Stimulated activated CD4-positive, alpha-beta T cell treated with anti-CD3 and anti-CD28 coated beads, Interleukin-1b, Interleukin-23, amount 100 ng/mL, for 24 hours (primary cell): Measurements from ENCODE around the gene KRTAP4-4.
"Not testable (repeated sequence)": the region's sequence is repeated elsewhere in the genome, so short reads cannot be mapped to it uniquely, and the experiment has no call there.

ENCODE experiments used
- DNase-seq, 4 experiments: peaks; one replicate each; pipeline ENCODE4 v3.0.0-alpha.2; 2020; ENCODE audit warnings: low read depth in 4 of 4, low spot score in 1 of 4

Gene KRTAP4-4

DNA sequence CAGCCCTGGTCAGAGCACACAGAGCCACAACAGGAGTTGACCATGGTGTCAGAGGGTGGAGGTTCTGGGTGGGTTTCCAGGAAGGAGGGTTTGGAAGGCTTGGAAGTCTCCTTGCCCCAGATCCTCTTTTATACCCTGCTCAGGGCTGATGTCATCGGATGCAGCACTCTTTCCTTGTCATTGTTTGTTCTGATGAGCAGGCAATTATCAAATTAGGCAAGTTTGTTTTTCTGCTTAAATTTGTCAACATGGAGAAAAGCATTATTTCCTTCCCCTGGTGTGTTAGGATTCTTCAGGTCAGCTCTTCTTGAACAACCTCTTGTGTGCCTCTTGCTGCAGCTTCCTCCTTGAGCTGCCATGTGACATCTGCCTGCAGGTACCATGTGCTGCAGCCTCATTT is at the start of gene KRTAP4-4:
Gene KRTAP4-4, minus strand, starts transcription at position 101 of the 400 bp plus-strand sequence. Its CDS starts 57 bp downstream, at position 44.
- no peak for DNase-seq

GRCh38 chr17:41199421-41200078 is 39.0 kb upstream of the KRTAP4-4 start:
- DNase-seq, result no peak

GRCh38 chr17:41196068-41196467 is 35.5 kb upstream of the KRTAP4-4 start:
- no peak for DNase-seq

DNA sequence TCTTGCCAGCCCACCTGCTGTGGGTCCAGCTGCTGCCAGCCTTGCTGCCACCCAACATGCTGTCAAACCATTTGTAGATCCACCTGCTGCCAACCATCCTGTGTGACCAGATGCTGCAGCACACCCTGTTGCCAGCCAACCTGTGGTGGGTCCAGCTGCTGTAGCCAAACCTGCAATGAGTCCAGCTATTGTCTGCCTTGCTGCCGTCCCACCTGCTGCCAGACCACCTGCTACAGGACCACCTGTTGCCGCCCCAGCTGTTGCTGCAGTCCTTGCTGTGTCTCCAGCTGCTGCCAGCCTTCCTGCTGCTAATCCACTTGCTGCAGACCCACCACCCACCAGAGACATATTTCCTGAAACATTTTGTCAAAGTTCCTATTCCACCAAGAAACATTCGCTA is 29.8 kb upstream of the KRTAP4-4 start:
- DNase-seq, result no peak

DNA sequence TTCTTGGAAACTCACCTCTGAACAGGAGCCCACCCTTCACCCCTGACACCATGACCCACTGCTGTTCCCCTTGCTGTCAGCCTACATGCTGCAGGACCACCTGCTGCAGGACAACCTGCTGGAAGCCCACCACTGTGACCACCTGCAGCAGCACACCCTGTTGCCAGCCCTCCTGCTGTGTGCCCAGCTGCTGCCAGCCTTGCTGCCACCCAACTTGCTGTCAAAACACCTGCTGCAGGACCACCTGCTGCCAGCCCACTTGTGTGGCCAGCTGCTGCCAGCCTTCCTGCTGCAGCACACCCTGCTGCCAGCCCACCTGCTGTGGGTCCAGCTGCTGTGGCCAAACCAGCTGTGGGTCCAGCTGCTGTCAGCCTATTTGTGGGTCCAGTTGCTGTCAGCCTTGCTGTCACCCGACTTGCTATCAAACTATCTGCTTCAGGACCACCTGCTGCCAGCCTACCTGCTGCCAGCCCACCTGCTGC is 29.3 kb upstream of the KRTAP4-4 start, which contains the start of gene KRTAP9-1:
Gene KRTAP9-1, plus strand, starts transcription at position 51 of the 482 bp plus-strand sequence. Its CDS starts 0 bp downstream, at position 51.
- DNase-seq, result not testable (repeated sequence)

GRCh38 chr17:41186872-41187271 is 26.3 kb upstream of the KRTAP4-4 start:
- no peak for DNase-seq

DNA sequence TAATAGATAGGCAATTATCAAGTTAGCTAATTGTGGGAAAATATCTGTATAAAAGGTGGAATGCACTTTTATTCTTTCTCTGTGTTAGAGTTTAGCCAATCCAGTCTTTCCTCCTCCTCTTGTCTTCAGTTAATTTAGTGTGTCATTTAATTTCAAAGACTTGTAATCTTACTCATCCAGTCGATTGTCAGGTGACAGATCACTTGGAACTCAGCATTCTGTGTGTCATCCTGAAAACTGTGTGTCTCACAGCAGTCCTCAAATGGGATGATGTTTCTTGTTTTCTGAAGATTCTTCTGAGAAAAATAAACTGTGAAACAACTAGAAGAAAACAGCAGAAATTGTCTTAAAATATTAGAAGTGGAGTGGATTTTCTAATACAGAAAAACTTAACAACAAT is 24.5 kb upstream of the KRTAP4-4 start:
- DNase-seq, result no peak

GRCh38 chr17:41184480-41184961 is 24.0 kb upstream of the KRTAP4-4 start, which contains the start of gene KRTAP4-1:
KRTAP4-1 (minus strand) TSS chr17:41184911; CDS start chr17:41184854, 57 bp downstream.
- no peak for DNase-seq

DNA sequence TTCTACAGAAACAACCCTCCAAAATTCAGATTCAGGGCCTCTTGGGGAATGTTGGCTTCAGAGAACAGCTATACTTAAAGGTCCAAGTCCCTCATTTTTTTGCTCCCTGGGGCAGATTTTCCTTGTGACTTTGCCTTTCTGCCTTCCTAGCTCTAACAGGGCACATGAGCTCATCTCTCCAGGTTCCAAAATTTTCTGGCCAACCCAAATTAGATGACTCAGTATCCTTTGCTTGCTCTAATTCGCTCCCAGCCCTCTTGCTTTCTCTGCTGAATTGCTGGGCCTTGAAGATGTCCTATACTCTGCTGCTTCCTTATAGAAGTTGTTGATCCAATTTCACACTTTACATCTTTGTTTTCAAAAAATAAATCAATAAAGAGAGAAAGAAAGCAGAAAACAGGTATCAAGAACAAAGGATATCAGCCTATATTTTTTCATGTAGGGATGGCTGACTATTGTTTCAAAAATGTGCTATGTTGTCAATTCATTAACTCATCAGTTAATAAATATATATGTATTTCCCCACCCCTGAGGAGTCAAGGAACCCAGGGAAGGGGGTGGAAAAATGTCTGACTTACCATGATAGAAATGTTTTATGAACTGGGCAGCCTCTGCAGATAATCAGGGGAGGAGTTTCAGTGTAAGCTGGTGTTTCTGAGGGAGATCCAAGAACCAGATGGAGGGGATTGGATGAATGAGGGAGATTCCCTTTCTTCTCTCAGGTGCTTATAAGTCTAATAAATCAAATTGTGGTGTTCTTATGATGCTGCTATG is 18.5 kb upstream of the KRTAP4-4 start:
- no peak for DNase-seq

DNA sequence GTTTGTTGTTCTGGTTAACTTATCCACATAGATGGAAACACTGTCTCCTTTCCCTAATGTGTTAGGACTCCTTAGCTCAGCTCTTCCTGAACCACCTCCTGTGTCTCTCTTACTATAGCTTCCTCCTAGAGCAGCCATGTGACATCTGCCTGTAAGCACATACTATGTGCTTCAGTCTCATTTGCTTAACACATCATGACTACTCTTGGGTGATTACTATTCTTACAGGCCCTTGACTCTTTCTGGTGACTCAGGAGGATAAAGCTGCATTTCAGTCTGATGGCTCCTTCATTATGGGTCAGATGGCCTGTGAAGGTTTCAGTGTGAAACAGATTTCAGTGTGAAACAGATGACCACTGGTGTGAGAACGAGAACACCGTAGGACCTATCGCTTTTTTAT is 17.8 kb upstream of the KRTAP4-4 start:
- DNase-seq, result no peak

DNA sequence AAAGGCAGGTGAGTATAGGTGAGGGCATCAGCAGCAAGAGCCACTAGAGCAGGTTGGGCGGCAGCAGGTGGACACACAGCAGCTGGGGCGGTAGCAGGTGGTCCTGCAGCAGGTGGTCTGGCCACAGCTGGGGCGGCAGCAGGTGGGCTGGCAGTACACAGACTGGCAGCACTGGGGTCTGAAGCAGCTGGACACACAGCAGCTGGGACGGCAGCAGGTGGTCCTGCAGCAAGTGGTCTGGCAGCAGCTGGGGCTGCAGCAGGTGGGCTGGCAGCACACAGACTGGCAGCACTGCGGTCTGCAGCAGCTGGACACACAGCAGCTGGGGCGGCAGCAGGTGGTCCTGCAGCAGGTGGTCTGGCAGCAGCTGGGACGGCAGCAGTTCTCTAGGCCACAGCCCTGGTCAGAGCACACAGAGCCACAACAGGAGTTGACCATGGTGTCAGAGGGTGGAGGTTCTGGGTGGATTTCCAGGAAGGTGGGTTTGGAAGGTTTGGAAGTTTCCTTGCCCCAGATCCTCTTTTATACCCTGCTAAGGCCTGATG is 17.3 kb upstream of the KRTAP4-4 start, which contains the start of gene KRTAP4-2:
Gene KRTAP4-2, minus strand, starts transcription at position 495 of the 545 bp plus-strand sequence. Its CDS starts 57 bp downstream, at position 438.
- DNase-seq, result no peak

DNA sequence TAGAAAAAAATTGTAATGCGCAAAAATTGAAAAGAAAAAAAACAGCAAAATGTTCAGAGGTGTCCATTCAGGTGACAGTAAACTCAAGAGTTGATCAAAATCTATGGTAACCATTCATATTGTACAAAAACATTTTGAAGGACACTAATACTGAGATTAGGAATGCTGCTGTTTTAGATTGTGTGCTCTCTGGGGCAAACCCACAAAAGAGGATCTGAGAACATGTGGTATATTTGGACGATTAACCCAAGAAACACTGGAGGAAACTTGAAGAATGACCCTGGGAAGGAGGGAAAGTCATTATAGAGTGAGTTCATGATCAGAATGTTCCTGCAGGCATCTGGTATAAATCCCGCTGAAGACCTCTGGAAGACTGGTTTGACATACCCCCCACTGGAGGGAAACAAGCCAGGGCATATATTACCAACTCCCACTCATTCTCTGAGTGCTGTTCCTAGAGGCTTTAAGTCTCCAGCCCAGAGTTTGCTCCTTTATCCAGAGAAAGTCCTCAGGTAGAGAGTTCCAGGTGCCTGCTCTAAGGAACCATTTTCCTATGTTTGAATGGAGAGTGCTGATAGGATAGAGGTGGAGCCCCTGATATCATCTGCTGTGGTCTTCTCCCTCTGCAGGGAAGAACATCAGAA is 16.3 kb upstream of the KRTAP4-4 start:
- DNase-seq, result no peak

DNA sequence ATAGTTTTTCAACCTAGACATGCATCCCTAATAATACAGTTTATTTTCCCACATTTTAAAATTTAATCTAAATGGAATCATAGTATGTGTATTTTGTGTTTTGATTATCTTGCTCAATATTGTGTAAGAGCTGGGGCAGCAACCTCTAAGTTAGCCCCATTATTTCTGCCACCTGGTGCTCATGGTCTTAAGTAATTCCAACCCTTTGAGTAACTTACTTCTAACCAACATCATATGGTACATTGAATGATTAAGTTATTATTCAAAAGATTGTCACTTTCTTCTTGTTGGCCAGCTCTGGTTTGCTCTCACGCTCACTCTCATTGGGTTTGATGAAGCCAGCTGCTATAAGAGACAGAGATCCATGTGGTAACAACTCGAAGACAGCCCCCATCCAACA is 11.3 kb upstream of the KRTAP4-4 start:
- DNase-seq, result no peak

DNA sequence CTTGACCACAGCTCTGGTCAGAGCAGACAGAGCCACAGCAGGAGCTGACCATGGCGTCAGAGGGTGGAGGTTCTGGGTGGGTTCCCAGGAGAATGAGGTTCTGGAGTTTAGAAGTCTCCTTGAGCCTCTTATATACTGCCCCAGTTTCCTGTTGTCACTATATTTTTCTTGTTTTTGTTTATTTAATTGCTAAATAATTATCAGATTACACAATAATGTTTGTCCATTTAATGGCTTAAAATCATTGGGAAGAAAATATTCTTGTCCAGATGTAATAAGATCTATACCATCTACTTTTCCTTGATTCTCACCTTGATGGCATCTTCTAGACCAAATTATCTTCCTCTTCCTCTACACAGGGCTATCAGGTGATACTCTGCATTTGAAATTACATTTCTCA is 7.6 kb upstream of the KRTAP4-4 start, which contains the start of gene KRTAP4-3:
Gene KRTAP4-3, minus strand, starts transcription at position 101 of the 400 bp plus-strand sequence. Its CDS starts 49 bp downstream, at position 52.
- DNase-seq, result no peak

DNA sequence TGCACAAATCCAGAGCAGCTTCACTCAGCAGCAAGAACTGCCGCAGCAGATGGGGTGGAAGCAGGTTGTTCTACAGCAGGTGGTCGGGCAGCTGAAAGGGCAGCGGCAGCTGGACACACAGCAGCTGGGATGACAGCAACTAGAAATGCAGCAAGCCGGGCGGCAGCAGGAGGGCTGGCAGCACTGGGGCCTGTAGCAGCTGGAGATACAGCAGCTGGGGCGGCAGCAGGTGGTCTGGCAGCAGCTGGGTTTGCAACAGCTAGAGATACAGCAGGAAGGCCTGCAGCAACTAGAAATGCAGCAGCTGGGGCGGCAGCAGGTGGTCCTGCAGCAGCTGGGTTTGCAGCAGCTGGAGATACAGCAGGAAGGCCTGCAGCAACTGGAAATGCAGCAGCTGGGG is 7.0 kb upstream of the KRTAP4-4 start:
- DNase-seq, result no peak

- DNase-seq, result no peak
These were observed 3.3 kb upstream of the KRTAP4-4 start for GRCh38 chr17:41163828-41164227.

DNA sequence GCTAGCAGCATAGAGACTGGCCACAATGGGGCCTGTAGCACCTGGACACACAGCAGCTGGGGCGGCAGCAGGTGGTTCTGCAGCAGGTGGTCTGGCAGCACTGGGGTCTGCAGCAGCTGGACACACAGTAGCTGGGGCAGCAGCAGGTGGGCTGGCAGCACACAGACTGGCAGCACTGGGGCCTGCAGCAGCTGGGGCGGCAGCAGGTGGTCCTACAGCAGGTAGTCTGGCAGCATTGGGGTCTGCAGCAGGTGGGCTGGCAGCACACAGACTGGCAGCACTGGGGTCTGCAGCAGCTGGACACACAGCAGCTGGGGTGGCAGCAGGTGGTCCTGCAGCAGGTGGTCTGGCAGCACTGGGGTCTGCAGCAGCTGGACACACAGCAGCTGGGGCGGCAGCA is 358 bp downstream of the KRTAP4-4 start:
- DNase-seq, result not testable (repeated sequence)

- no peak for DNase-seq
These were observed 6.7 kb downstream of the KRTAP4-4 start for GRCh38 chr17:41153856-41154255.

GRCh38 chr17:41151525-41151924 is 9.0 kb downstream of the KRTAP4-4 start:
- DNase-seq, result no peak

GRCh38 chr17:41150026-41150425 is 10.5 kb downstream of the KRTAP4-4 start:
- DNase-seq, result no peak

- no peak for DNase-seq
These were observed 10.9 kb downstream of the KRTAP4-4 start, which contains the start of gene KRTAP4-5 for GRCh38 chr17:41149652-41149985. KRTAP4-5 (minus strand) TSS chr17:41149825; CDS start chr17:41149767, 58 bp downstream.
